NCI-H82 treated with DMSO at 0.1 percent for 48 hours (cell line): Measurements from ENCODE around the gene SUMF2.
"Not testable (repeated sequence)": the region's sequence is repeated elsewhere in the genome, so short reads cannot be mapped to it uniquely, and the experiment has no call there.

Source experiments
- DNase-seq: peaks from one replicate; lab custom pipeline; 2025; ENCODE audit not compliant: unreplicated experiment; lab: John Stamatoyannopoulos, UW

Gene SUMF2

DNA sequence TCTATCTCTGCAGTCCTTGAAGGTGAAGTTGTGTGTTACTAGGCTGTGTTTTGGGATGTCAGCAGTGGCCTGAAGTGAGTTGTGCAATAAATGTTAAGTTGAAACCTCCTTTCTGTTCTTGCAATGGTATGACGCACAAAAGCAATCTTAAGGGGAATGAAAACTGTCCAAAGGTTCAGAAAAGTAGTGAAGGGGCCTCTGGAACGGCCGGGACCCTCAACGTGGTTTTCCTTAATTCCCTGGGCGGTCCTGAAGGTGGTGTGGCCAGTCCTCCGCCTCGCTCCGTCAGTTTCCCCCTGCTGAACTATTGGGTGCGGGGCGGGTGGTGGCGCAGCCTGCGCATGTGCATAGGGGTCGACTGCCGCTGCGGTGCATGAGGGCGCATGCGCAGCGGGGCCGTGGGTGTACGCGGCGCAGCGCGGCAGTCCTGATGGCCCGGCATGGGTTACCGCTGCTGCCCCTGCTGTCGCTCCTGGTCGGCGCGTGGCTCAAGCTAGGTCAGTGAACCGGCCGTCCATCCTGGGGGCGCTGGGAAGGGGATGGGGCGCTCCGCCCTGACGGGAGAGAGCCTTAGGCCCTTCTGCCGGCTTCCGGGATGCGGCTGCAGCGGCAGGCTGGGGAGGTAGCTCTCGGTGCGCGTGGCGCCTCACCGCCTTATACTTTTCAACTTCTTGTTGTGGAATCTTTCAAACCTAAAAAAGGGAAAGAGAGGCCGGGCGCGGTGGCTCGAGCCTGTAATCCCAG lies at the start of gene SUMF2:
Gene SUMF2 (plus strand): TSS at position 405 of the 744 bp plus-strand sequence. CDS start 26 bp downstream, at position 431.
- DNase-seq, result peak; percentile 83

DNA sequence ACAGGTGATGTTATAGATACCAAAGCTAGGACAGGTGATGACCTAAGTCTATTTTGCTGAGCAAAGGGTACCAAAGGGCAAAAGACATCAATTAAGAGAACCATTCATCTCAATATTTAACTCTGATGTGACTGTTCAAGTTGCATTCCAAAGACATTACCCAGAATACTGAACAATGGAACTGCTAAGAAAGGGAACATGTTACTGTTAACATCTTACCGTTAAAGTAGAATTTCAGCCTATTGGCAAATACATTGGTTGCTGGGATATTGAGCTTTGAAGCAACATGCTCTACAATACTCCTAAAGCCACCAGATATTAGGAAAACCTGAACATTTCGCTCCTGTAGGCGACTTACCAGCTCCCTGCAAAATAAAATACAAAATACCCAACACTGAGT lies 47.1 kb upstream of the SUMF2 start:
- DNase-seq, result not testable (repeated sequence)

DNA sequence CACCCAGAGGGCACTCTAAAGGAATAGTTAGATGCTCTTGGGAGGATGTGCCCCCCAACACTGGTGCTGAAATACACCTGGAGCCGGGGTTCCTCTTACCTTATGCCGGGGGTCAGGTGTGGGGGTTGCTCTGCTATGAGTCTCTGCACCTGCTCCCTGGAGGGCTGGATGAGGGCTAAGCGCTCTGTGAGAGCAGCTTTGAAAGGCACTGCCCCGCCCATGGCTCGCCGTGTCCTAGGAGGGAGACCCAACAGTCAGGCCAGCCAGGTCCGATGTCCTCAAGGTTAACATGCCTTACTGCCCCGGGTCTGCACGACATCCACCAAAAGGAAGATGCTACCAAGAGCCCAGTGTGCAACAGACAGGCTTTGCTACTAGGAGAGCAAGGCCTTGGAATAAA lies 44.6 kb upstream of the SUMF2 start:
- DNase-seq, result no peak

GRCh38 chr7:56023500-56023899 lies 40.6 kb upstream of the SUMF2 start:
- DNase-seq, result no peak

GRCh38 chr7:56026538-56026937 lies 37.5 kb upstream of the SUMF2 start:
- DNase-seq, result no peak

DNA sequence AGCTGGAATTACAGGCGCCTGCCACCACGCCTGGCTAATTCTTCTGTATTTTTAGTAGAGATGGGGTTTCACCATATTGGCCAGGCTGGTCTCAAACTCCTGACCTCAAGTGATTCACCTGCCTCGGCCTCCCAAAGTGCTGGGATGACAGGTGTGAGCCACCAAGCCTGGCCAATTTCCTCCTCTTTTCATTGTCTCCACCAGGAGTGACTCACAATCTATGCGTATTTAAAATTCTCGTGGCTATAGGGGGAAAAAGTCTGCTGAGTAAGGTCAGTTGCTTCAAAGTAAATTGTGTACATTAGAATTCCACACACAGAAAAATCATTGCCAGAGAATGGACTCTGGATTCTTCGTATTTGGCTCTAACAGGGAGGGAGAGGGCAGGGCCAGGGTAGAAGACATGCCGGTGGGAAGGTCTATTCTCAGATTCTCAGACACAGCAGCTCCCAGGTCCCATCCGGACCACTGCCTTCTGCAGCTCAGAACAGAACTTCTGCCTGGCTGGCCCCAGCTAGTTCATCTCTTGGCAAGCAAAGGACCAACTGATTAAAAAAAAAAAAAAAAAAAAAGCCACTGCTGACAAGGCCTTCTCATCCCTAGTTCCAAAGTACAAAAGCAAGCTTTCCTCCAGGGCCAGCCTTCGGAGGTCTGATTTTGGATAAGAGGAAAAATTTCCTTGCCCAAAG lies 35.0 kb upstream of the SUMF2 start:
- no peak for DNase-seq

GRCh38 chr7:56030340-56030739 lies 33.7 kb upstream of the SUMF2 start:
- DNase-seq, result no peak

- not testable (repeated sequence) for DNase-seq
Measured at GRCh38 chr7:56031556-56031955, 32.5 kb upstream of the SUMF2 start.

DNA sequence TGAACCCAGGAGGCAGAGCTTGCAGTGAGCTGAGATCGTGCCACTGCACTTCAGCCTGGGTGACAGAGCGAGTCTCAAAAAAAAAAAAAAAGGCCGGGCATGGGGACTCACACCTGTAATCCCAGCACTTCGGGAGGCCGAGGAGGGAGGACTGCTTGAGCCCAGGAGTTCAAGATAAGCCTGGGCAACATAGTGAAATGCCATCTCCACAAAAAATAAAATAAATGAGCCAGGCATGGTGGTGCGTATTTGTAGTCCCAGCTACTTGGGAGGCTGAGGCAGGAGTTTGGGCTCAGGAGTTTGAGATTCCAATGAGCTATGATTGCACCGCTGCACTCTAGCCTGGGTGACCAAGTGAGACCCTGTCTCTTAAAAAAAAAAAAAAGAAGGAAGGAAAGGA lies 31.5 kb upstream of the SUMF2 start:
- not testable (repeated sequence) for DNase-seq

DNA sequence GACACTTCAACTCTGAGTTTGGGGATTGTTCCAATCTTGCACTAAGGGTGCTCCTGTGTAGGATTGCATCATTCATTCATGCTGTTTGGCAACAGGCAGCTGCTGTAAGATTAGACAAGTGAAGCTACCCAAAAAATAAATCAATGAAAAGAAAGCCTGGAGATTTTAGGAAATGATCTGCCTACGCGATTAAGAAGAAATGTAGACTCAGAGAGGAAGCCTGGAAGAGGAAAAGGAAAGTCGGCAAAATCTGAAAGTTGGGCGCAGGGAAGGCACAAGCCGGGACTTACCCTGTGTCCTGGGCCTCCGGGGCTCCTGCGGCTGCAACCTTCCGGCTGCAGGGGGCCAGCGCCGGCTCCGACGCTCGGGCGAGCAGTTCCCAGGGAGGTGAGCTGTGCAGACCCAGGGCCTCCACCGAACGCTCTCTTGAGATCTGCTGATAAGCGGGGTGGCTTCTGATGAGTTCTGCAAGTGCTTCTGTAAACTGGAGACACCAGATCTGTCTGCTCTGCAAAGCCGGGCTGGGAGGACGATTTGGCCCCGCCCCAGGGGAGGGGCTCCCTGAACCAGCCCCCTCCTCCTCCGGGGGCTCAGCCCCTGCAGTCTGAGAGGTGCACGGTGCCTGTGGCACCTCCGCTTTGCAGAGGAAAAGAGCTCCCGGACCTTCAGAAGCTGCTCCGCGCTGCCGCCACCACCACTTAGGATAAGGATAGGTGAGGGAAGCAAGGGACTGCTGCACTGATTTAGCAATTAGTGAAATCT lies 30.2 kb upstream of the SUMF2 start:
- DNase-seq, result peak; percentile 78

DNA sequence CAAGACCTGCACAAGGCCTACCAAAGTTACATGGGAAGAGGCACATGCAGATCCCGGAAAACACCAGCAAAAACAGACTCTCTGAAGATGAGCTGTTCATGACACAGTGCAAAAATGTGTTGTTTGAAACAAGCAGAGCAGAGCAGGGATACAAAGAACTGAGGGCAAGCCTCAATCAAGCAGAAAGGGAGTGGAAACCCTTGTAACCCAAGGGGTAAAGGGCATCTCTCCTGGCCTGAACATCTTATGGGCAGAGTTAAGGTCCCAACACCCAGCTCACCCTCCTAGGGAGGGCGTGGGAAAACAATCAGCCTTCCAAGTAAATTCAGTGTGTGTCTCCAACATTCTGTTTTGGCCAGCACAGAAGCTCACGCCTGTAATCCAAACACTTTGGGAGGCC lies 23.4 kb upstream of the SUMF2 start:
- no peak for DNase-seq

DNA sequence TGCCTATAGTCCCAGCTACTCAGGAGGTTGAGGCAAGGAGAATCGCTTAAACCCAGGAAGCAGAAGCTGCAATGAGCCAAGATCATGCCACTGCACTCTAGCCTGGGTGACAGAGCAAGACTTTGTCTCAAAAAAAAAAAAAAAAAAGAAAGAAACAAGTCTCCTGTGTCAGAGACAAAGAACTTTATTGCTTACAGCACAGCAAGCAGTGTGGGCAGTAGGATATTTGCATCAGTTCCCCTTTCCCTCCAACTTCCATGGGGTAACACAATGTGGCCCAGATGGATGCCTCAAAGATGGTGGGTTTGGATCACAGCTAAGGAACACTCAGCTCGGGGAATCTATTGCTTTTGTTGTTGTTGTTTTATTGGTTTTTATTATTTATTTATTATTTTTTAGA lies 18.3 kb upstream of the SUMF2 start:
- not testable (repeated sequence) for DNase-seq

GRCh38 chr7:56046721-56047445 lies 17.2 kb upstream of the SUMF2 start:
- no peak for DNase-seq

DNA sequence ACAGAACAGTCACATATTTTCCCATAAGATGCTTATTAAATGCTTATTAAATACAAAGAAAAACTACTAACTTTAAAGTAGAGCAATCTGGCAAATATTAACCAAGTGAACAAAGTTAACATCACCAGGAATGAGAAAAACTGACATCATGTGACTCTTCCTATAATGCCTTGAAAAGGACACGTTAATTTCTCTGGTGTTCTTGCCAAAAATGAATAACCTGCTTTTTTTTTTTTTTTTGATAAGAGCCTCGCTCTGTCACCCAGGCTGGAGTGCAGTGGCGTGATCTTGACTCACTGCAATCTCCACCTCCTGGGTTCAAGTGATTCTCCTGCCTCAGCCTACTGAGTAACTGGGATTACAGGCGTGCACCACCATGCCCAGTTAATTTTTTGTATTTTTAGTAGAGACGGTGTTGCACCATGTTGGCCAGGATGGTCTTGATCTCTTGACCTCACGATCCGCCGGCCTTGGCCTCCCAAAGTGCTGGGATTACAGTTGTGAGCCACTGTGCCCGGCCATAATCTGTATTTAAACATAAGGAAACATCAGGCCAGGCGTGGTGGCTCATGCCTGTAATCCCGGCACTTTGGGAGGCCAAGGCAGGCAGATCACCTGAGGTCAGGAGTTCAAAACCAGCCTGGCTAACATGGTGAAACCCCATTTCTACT lies 16.5 kb upstream of the SUMF2 start:
- not testable (repeated sequence) for DNase-seq

- DNase-seq, result no peak
Measured at GRCh38 chr7:56048245-56048644, 15.8 kb upstream of the SUMF2 start.

DNA sequence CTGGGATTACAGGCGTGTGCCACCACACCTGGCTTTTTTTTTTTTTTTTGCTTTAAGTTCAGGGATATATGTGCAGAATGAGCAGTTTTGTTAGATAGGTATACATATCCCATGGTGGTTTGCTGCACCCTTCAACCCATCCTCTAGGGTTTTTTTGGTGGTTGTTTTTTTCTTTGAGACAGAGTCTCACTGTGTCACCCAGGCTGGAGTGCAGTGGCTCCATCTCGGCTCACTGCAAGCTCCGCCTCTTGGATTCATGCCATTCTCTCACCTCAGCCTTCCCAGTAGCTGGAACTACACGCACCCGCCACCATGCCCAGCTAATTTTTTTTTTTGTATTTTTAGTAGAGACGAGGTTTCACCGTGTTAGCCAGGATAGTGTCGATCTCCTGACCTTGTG lies 15.3 kb upstream of the SUMF2 start:
- not testable (repeated sequence) for DNase-seq

DNA sequence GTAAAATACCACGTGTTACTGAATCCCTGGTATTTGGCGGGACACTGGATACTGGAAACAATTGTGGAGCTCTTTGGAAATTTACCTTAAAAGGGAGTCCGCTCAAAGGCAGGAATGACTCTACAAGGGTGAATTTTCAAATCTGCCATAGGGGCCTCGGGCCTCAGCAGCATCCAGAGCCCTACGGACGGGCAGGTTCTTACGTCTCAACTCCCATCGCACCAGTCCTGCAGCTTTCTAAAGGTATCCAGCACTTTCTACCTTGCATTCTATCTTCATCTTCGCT lies 13.1 kb upstream of the SUMF2 start:
- DNase-seq, result no peak

DNA sequence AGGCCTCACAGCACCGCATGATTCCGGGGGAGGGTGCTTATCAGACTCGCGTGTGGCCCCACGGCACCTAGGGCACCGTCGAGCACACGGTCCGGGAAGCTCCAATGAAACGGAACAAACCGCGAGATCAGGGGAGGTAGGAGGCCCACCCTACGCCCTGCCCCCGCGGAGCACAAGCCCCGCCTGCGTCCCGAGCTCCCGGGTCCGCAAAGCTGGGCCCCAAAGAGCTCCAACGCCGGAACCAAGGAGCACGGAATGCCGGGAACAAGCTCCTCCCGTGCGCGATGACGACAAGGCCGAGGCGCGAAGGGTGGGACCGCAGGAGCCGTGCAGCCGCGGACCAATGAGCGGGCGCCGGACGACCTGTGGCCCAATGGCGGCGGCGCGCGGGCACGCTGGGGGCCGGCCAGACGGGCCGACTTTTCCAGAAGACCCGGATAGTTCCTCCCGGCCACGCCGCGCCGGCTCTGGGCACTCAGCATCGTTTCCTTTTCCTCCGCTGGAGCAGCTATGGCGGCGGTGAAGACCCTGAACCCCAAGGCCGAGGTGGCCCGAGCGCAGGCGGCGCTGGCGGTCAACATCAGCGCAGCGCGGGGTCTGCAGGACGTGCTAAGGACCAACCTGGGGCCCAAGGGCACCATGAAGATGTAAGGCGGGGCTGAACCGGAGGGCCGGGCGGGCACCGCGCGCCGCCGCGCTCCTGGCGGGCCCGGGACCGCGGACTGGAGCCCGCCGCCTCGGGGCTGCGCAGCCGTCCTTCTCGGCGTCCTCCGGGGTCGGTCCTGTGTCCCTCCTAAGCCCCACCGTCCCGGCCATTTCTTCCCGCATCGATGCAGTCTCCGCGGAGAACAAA lies 12.5 kb upstream of the SUMF2 start, which contains the start of the genes CCT6A and PSPH:
Gene CCT6A (plus strand): TSS at position 427 of the 853 bp plus-strand sequence. CDS start 84 bp downstream, at position 511.
Gene PSPH (minus strand): TSS at position 106 of the 853 bp plus-strand sequence. CDS start 30,232 bp downstream, outside the sequence.
- peak; percentile 94 for DNase-seq

GRCh38 chr7:56053379-56053778 lies 10.7 kb upstream of the SUMF2 start:
- DNase-seq, result no peak

DNA sequence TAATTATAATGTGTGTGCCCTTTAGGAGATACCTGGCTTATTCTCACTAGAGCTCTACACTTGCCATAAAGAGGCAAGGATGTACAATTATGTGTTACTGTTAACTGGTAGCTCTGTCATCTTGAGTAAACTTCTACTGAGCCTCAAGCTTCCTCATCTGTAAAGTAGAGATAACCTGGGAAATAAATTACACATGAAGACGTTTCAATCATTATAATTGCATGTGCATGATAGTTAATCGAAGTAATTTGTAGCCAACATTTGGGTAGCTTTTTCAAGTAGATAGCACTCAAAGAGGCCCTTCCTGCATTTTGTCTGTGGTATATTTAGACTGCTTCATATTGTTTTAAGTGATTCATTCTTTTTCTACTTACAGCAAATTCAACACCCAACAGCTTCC lies 10.1 kb upstream of the SUMF2 start:
- no peak for DNase-seq
